HepG2 (cell line): Measurements from ENCODE around the gene UPF3A. TPM values are rescaled to one million over a fixed set of nuclear protein-coding genes. Genes with fewer than 3 reads are reported as not detected.
A peak's percentile ranks its signal among the peaks of the same experiment; 100 is the strongest.

Experiments
- ATAC-seq: fragments of 200-7000 bp; cut with Tn5 transposase; 3 replicates; pipeline ENCODE4 v1.9.1; 2020; ENCODE audit warnings: mild to moderate bottlenecking, moderate library complexity
- BruUV-seq: library from RNA; stranded (reverse); fragments of 400-500 nt; replicated peaks from 2 replicates; lab custom pipeline; 2021; lab: Mats Ljungman, UMichigan
- CTCF ChIA-PET: fragments of 300-600 bp; formaldehyde crosslinking; extraction: SDS; loops from one replicate; lab custom pipeline; 2021; ENCODE audit warnings: low total read pairs, inconsistent platforms, low intra/inter-chr PET ratio; lab: Yijun Ruan, JAX
- POLR2A ChIA-PET: fragments of 350-600 bp; sonication (Branson Sonifier 250); formaldehyde crosslinking; loops from one replicate; lab custom pipeline; 2020; ENCODE audit warnings: antibody characterized with exemption, inconsistent platforms; lab: Yijun Ruan, JAX
- DNase-seq: peaks from one replicate; pipeline ENCODE4 v3.0.0-alpha.2; 2015; ENCODE audit warnings: low spot score
- FAIRE-seq: peaks from 3 replicates; lab custom pipeline; 2011; peaks lifted over from hg19 to GRCh38; lab: Jason Lieb, UNC
- H2AFZ ChIP-seq: one replicate; pipeline ENCODE4 v1.6.1; 2011; ENCODE audit warnings: low read length, inconsistent platforms
- H3K27ac ChIP-seq: fragments of 300-600 bp; 3 replicates; pipeline ENCODE4 v1.8.0; 2011; ENCODE audit warnings: mixed run types, mild to moderate bottlenecking, mixed read lengths, low read length, inconsistent platforms; ENCODE audit not compliant: insufficient read depth; ENCODE audit errors: extremely low read length
- H3K27me3 ChIP-seq, 2 experiments: fragments of 200-600 bp in 1 of 2; 2 replicates in 1 of 2; 3 replicates in 1 of 2; pipeline versions ENCODE4 v1.6.0 to v1.8.0; 2011; ENCODE audit warnings: low read length in 2 of 2, mild to moderate bottlenecking in 2 of 2, moderate library complexity in 2 of 2, inconsistent platforms in 1 of 2; ENCODE audit not compliant: insufficient read depth in 2 of 2, control insufficient read depth in 1 of 2
- H3K36me3 ChIP-seq, 2 experiments: fragments of 200-600 bp in 1 of 2; replicated peaks in 1 of 2; 2 replicates in 1 of 2; 3 replicates in 1 of 2; pipeline versions ENCODE4 v1.5.1 to v1.8.0; 2011; ENCODE audit warnings: low read length in 2 of 2, inconsistent platforms in 1 of 2; ENCODE audit not compliant: insufficient read depth in 2 of 2, control insufficient read depth in 1 of 2
- H3K4me1 ChIP-seq: 2 replicates; pipeline ENCODE4 v1.5.1; 2012; ENCODE audit warnings: low read length, inconsistent platforms; ENCODE audit not compliant: insufficient read depth
- H3K4me2 ChIP-seq: 2 replicates; pipeline ENCODE4 v1.6.0; 2011; ENCODE audit warnings: low read depth, low read length, inconsistent platforms
- H3K4me3 ChIP-seq, 3 experiments: fragments of 200-600 bp in 1 of 3; sonication (generic), shearing (Covaris generic) in 1 of 3; replicated peaks in 1 of 3; 2 replicates each; pipeline ENCODE4 v1.5.1; 2011 to 2016; ENCODE audit warnings: low read length in 3 of 3, inconsistent platforms in 2 of 3, low read depth in 2 of 3, mild to moderate bottlenecking in 2 of 3, control low read depth in 1 of 3, mixed read lengths in 1 of 3; ENCODE audit not compliant: insufficient read depth in 1 of 3
- H3K79me2 ChIP-seq: one replicate; pipeline ENCODE4 v1.6.1; 2011; ENCODE audit warnings: low read length, inconsistent platforms; ENCODE audit not compliant: insufficient read depth
- H3K9ac ChIP-seq: 2 replicates; pipeline ENCODE4 v1.6.0; 2011; ENCODE audit warnings: mild to moderate bottlenecking, low read depth, low read length, inconsistent platforms; ENCODE audit not compliant: insufficient read depth
- H3K9me3 ChIP-seq: 2 replicates; pipeline ENCODE4 v1.5.1; 2012; ENCODE audit warnings: mild to moderate bottlenecking, low read length
- H4K20me1 ChIP-seq: 2 replicates; pipeline ENCODE4 v1.6.0; 2011; ENCODE audit warnings: inconsistent platforms, mild to moderate bottlenecking, low read length, moderate library complexity; ENCODE audit not compliant: insufficient read depth
- FOXO4 ChIP-seq: sonication (generic); formaldehyde crosslinking; conservative IDR thresholded peaks from 2 replicates; pipeline ENCODE4 v1.8.1; 2023; ENCODE audit warnings: missing genetic modification reagents
- GRHL1 ChIP-seq: sonication (generic); formaldehyde crosslinking; conservative IDR thresholded peaks from 2 replicates; pipeline ENCODE4 v1.8.0; 2022; ENCODE audit warnings: missing genetic modification reagents
- HCFC1 ChIP-seq: fragments of 150-350 bp; IDR thresholded peaks from 2 replicates; pipeline ENCODE4 v1.6.1; 2014; ENCODE audit warnings: low read depth, low read length
- HES4 ChIP-seq: sonication (generic); formaldehyde crosslinking; IDR thresholded peaks from 2 replicates; pipeline ENCODE4 v1.9.0; 2021; ENCODE audit warnings: mild to moderate bottlenecking, missing genetic modification reagents, borderline replicate concordance
- HINFP ChIP-seq: sonication (generic); formaldehyde crosslinking; IDR thresholded peaks from 2 replicates; pipeline ENCODE4 v1.4.0; 2020; ENCODE audit warnings: low read depth, mild to moderate bottlenecking, missing genetic modification reagents
- MAFF ChIP-seq: IDR thresholded peaks from 2 replicates; pipeline ENCODE4 v1.6.1; 2011; ENCODE audit warnings: low read depth, low read length, improper control_type of control experiment
- MAFK ChIP-seq, 2 experiments: IDR thresholded peaks in 1 of 2; conservative IDR thresholded peaks in 1 of 2; 2 replicates each; pipeline ENCODE4 v1.6.1; 2011; ENCODE audit warnings: improper control_type of control experiment in 2 of 2, low read length in 2 of 2
- SSRP1 ChIP-seq: IDR thresholded peaks from 2 replicates; pipeline ENCODE4 v1.6.1; 2016; ENCODE audit warnings: control low read depth
- TBX3 ChIP-seq: fragments of 450-650 bp; IDR thresholded peaks from 2 replicates; pipeline ENCODE4 v1.6.1; 2017; ENCODE audit warnings: antibody characterized with exemption, mild to moderate bottlenecking, inconsistent platforms, borderline replicate concordance
- ZNF367 ChIP-seq: sonication (generic); formaldehyde crosslinking; IDR thresholded peaks from 2 replicates; pipeline ENCODE4 v1.4.0; 2020; ENCODE audit warnings: missing genetic modification reagents, borderline replicate concordance
- ZNF639 ChIP-seq: conservative IDR thresholded peaks from 2 replicates; pipeline ENCODE4 v1.6.1; 2018; ENCODE audit warnings: missing genetic modification reagents
- ZNF670 ChIP-seq: sonication (generic); formaldehyde crosslinking; IDR thresholded peaks from 2 replicates; pipeline ENCODE4 v1.8.0; 2022; ENCODE audit warnings: mild to moderate bottlenecking, missing genetic modification reagents, borderline replicate concordance
- ZNF672 ChIP-seq: sonication (generic); formaldehyde crosslinking; IDR thresholded peaks from 2 replicates; pipeline ENCODE4 v1.8.1; 2022; ENCODE audit warnings: missing genetic modification reagents
- WGBS: methylation state at CpG from one replicate; pipeline ENCODE4 v1.1.6; 2017; ENCODE audit warnings: low lambda C conversion rate; 5-methylcytosine and 5-hydroxymethylcytosine counted together
- in situ Hi-C: cut with HindIII; loops from 2 replicates; pipeline ENCODE4 v1.10.0; 2017; ENCODE audit warnings: low pct_unique_long_range_greater_than_20kb; ENCODE audit not compliant: extremely low pct_ligation_motif_present
- intact Hi-C: fragments of 100-400 bp; cut with micrococcal nuclease; formaldehyde crosslinking; loops from one replicate; pipeline ENCODE4 v1.10.0; 2022; ENCODE audit not compliant: unreplicated experiment
- polyA plus RNA-seq, 8 experiments: library from polyadenylated mRNA; depleted of rRNA in 3 of 8; stranded (reverse) in 7 of 8; unstranded in 1 of 8; fragments of >200 nt; fragmentation: Illumina TruSeq in 4 of 8; extraction: Trizol in 4 of 8; gene quantifications; 2 replicates each; pipeline versions ENCODE4 v1.2.1 to v1.2.3, GENCODE V29; 2011 to 2016; ENCODE audit warnings: low read depth in 4 of 8, missing spikeins in 1 of 8, mixed read lengths in 1 of 8; ENCODE audit not compliant: insufficient read depth in 1 of 8
- total RNA-seq, 5 experiments: library from RNA; depleted of rRNA; stranded (reverse); fragments of >200 nt; fragmentation: Illumina TruSeq; extraction: Trizol; gene quantifications; 2 replicates each; pipeline ENCODE4 v1.2.3, GENCODE V29; 2016; ENCODE audit warnings: low read depth in 1 of 5

The UPF3A gene
- total and polyA plus RNA-seq, 2 of the 13 experiments (the other 11 are each of a cell fraction or from before 2014, with no cell fraction given) = 60.2 to 63.8 TPM

- no TSS peak for BruUV-seq
- Histone ChIP-seq H3K36me3 (peaks cover 17 to 47% of the 10 kb centered on the region in 2 experiments), H3K27ac (no peak overlapping the region), H4K20me1 (no peaks in the 10 kb centered on the region), H3K4me3 (no peak overlapping the region), H3K9me3 (no peaks in the 10 kb centered on the region), H3K4me1 (no peaks in the 10 kb centered on the region), H3K9ac (no peak overlapping the region), H3K79me2 (peaks cover 13% of the 10 kb centered on the region), H2AFZ (no peak overlapping the region), H3K27me3 (no peaks in the 10 kb centered on the region), H3K4me2 (no peak overlapping the region)
- ATAC-seq = no peak
- in situ Hi-C loops (no loop called here), intact Hi-C loops (no loop called here)
- peak; percentile 82 for TF ChIP-seq MAFF
- no peak for TF ChIP-seq GRHL1 (CRISPR knock-in tag)
- TF ChIP-seq MAFK (conservative IDR thresholded peaks at IDR 0.05 in 1 of 2, IDR thresholded peaks at IDR 0.05 in 1 of 2; ENCODE audit: low read length in 2 of 2) = peak; percentile 85 to 88
- 88% methylated on average over 10 of the region's 10 CpGs for WGBS
- POLR2A ChIA-PET = no interaction called here
- DNase-seq = no peak
- no peak for FAIRE-seq
- CTCF ChIA-PET = no interaction called here
Observed at GRCh38 chr13:114296448-114296847, 15.0 kb downstream of the UPF3A start.

GRCh38 chr13:114296902-114297301, 15.5 kb downstream of the UPF3A start:
- intact Hi-C loops = no loop called here
- H3K27me3 ChIP-seq = no peaks in the 10 kb centered on the region
- no peak for FAIRE-seq
- no peak overlapping the region for H3K27ac ChIP-seq
- H3K9ac ChIP-seq = no peak overlapping the region
- H3K4me2 ChIP-seq = no peak overlapping the region
- no peak for ATAC-seq
- in situ Hi-C loops = no loop called here
- 95% methylated on average over 5 of the region's 5 CpGs for WGBS
- no peak overlapping the region for H2AFZ ChIP-seq
- CTCF ChIA-PET = no interaction called here
- POLR2A ChIA-PET = no interaction called here
- no peaks in the 10 kb centered on the region for H4K20me1 ChIP-seq
- DNase-seq = no peak
- no peak overlapping the region for H3K4me3 ChIP-seq
- peaks cover 13% of the 10 kb centered on the region for H3K79me2 ChIP-seq
- BruUV-seq = no TSS peak
- H3K4me1 ChIP-seq = no peaks in the 10 kb centered on the region
- H3K9me3 ChIP-seq = no peaks in the 10 kb centered on the region
- peaks cover 18 to 48% of the 10 kb centered on the region in 2 experiments; a peak in 4 of 5 replicates for H3K36me3 ChIP-seq
- TF ChIP-seq ZNF367 (CRISPR knock-in tag) (no peak), ZNF670 (no peak), SSRP1 (CRISPR knock-in tag) (no peak), ZNF672 (no peak), HCFC1 (no peak), HES4 (CRISPR knock-in tag) (no peak), TBX3 (no peak), ZNF639 (CRISPR knock-in tag) (no peak), FOXO4 (CRISPR knock-in tag) (no peak), HINFP (no peak)
